Activated T-cell treated with anti-CD3 and anti-CD28 coated beads for 48 hours (primary cell): Measurements from ENCODE around the gene TBC1D5.

Source experiments
- DNase-seq: peaks from one replicate; pipeline ENCODE4 v3.0.0-alpha.2; 2020; ENCODE audit warnings: low read depth

TBC1D5 gene

DNA sequence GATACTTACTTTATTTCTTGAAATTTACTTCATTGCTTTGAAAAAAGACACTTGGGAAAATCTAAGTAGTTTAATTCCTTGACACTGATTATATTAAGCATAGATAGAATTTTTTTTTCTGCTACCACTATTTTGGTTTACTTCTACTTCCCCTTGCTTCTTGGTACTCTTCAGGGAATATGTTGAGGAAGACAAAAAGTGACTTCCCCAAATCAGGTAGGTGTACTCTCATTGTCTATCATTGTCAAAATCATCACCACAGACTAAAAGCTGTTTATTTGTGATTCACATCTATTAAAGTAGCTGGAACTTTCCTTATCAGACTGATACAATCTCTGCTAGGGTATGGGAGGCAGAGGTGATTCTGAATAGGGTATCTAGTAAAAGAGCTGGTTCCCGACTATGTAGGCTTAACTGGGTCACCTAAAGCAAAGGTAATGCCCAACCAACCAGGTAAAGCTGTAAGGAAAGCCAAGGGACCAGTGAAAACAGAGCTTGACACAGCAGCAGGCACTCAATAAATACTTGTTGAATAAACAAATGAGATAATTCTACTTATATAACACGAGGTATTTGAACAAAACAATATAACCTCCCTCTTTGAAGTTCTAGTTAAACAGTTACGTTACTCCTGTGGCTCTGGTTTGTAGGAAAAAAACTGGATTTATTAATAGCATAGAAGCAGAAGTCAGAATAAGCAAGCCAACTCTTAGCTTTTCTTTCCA lies 510.7 kb downstream of the TBC1D5 start:
- no peak for DNase-seq

DNA sequence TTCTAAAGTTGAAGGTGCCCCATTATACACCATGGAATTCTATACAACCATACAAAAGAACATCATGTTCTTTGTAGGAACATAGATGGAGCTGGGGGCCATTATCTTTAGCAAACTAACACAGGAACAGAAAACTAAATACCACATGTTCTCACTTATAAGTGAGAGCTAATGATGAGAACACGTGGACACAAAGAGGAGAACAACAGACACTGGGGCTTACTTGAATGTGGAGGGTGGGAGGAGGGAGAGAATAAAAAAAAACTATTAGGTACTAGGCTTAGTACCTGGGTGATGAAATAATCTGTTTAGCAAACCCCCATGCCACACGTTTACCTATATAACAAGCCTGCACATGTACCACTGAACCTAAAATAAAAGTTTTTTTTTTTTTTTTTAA lies 515.0 kb downstream of the TBC1D5 start:
- no peak for DNase-seq

DNA sequence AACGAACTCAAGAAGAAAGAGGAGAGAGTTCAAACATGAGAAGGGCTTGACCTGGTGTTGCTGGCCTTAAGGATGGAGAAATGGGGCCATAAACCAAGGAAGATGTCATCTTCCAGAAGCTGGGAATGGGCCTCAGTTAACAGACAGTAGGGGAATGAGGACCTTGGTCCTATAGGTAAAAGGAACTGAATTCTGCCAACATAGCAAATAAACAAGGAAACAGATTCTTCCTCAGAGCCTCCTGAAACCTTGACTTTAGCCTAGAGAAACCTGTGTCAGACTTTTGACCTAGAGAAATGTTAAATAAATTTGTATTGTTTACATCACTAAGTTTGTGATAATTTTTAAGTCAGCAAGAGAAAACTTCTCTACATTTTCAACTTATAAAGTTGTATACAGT lies 520.9 kb downstream of the TBC1D5 start:
- no peak for DNase-seq

DNA sequence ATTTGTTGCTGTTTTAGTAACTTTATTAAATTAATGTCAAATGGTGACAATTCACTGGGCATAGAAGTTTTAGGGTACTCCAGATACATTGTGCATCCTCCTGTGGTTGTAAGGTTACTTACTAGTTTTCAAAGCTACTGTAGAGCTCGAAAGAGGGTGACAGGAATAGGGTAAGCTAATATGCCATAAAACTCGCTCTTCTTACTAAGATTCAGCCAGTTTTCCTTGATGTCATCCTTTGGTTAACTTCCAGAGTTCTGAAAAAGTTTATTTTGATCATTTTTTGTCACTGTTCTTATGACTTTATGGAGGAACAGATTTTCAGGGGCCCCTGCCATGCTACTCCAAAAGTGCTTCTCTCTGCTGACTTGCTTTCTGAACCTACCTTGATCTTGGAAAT lies 522.8 kb downstream of the TBC1D5 start:
- DNase-seq = no peak

DNA sequence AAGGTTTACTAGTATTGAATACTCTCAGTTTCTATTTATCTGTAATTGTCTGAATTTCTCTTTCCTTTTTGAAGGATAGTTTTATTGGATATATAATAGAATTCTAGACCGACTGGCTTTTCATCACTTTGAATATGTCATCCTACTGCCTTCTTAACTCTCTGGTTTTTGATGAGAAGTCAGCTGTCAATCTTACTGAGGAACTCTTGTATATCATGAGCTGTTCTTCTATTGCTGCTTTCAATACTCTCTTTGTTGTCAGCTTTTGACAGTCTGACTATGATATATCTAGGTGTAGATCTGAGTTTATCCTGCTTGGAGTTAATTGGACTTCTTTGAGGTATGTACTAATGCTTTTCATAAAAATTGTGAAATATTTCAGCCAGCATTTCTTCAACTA lies 523.8 kb downstream of the TBC1D5 start:
- no peak for DNase-seq

DNA sequence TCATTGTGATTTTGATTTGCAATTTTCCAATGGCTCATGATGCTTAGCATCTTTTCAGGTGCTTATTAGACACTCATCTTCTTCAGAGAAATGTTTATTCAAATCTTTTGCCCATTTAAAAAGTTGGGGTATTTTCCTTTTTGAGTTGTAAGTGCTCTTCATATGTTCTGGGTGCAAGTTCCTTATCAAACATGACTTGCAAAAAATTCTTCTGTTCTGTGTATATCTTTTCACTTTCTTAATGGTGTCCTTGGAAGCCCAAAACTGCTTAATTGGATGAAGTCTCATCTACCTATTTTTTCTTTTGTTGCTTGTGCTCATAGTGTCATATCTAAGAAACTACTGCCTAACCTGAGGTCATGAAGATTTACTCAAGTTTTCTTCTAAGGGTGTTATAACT lies 524.8 kb downstream of the TBC1D5 start:
- no peak for DNase-seq

DNA sequence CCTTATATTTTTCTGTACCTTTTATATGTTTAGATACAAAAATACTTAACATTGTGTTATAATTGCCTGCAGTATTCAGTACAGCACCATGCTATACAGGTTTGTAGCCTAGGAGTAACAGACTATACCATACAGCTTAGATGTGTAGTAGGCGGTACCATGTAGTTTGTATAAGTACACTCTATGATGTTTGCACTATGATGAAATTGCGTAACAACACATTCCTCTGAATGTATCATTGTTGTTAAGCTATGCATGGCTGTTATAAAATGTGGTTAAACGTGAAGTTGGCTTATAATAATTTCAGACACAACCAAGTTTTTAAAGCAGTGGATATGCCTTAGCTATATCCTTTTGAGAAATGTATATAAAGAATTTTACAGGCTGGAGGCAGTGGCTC lies 529.3 kb downstream of the TBC1D5 start:
- DNase-seq = no peak

DNA sequence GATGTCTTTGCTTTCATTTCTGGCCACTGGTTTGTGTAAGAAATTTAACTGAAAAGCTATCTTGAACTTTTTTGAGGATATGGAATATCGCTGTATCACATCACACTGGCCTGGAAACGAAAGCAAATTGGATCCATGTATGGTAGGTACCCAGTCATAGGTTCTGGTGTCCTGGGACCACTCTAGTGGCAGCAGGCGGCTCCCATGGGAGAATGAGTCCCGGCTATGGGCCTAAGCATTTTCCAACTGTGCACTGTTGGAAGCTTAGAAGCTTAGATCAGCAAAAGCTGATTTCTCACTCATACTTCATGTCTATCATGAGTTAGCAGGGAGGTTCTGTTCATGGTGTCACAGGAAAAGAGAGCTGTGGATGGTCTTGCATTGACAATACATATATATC lies 534.5 kb downstream of the TBC1D5 start:
- DNase-seq = no peak

DNA sequence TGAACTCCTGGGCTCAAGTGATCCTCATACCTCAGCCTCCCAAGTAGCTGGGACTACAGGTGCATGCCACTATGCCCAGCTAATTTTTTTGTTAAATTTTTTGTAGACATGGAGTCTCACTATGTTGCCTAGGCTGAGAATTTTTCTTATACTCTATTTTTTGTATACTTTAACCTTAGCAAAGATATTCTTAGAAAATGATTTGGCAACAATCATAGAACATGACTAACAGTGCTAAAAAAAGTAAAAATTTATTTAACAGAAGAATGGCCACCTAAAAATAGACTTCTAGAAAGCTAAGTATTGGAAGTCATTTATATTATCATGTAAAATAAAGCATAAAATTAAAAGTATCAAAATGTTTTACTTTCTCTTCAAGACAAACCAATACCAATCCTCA lies 535.4 kb downstream of the TBC1D5 start:
- no peak for DNase-seq

DNA sequence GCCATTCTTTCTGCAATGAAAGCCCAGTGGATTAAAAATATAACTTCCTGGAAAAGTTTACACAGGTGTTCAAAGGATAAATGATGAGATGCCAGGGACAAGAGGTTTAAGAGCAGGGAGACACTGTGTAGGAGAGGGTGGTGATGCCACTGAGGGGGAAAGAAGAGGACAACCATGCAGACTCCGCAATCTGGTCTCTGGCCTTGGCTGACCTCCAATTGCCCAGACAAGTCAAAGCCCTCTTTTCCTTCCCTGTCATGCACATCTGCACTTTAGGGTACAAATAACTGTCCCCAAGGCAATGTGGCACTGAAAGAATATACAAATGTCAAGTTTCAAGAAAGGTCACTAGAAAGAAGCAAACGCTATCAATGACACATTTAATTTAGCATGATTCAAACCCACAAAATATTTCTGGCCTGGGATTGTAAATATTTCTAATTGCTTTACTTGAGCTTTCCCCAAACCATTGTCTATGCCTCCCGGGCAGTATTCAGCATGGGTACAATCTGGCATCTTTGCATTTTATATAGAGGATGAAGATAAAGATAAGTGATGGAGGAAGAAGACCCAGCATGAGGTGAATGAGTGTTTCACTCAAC lies 538.3 kb downstream of the TBC1D5 start:
- DNase-seq = no peak

DNA sequence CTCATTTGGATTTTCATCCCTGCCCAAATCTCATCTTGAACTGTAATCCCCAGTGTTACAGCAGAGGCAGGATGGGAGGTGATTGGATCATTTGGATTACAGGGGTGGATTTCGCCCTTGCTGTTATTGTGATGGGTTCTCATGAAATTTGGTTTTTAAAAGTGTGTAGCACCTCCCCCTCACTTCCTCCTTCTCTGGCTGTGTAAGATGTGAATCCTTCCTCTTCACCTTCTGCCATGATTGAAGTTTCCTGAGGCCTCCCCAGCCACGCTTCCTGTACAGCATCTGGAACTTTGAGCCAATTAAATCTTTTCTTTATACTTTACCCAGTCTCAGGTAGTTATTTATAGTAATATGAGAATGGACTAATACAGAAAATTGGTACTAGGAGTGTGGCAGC lies 540.9 kb downstream of the TBC1D5 start:
- no peak for DNase-seq

DNA sequence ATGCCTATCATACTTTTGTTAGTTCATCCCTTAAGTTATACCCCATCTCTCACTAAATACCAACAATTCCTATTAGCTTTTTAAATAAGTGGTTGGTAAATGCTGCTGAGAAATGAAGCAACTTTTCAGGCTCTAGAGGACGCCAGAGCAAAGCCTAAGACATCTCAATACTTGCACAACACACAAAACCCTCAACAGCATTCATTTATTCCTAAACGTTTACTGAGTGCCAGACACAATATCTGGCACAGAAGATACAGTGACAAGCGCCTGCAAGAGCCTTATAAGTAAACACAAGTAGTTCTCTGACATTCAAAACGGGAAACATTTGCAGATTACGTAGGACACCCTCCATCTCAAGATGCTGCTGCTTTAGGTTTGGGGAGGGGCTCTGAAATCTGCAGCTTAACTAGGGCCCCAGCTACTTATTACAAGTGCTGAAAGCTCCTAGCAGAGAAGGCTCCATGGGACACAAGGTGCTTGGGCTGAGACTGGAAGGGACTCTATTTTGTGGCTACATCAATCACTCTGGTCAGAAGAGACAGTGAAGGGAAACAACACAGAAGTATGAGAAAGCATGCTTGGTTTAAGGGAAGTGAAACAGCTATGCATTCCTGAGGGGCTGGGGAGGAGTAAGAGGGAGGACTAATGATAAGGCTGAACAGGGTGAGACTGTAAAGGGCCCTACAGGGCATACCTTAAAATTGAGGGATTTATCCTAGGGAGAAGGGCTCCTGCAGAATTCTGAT lies 546.4 kb downstream of the TBC1D5 start:
- no peak for DNase-seq

DNA sequence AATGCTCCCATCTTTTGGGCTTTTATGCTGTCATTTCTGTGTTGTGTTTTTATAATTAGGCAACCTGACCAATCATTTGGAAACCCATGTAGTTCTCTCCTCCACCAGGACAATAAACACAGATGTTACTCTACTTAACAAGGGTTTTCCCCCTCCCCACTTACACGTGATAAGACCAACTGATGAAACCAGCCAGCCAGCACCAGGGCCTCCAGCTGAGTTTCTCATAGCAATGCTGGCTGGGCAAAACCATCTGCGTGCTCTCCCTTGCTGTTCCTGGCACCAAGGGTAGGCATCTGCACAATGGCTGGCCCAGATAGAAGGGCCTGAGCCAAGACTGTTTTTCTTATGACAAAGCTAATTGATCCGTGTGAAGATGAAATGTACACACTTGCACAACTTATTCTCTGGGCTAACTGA lies 547.2 kb downstream of the TBC1D5 start:
- DNase-seq = no peak

DNA sequence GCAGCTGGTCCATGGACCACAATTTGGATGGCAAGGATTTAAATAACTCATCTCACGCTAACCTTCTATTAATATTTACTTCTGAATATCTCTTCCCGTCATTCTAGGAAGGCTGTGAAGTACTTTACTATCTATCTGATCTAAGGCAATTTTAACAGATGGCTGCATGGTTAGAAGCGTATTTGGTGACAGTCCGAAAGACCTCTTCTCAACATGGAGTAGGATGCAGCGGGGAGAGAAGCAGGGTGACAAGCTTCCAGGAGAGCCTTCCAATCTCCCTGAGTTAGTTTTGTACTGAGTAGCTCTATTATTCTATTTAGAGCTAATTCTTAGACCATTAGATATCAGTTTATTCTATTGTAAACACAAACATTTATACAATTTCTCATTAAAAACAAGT lies 548.3 kb downstream of the TBC1D5 start:
- DNase-seq = no peak

DNA sequence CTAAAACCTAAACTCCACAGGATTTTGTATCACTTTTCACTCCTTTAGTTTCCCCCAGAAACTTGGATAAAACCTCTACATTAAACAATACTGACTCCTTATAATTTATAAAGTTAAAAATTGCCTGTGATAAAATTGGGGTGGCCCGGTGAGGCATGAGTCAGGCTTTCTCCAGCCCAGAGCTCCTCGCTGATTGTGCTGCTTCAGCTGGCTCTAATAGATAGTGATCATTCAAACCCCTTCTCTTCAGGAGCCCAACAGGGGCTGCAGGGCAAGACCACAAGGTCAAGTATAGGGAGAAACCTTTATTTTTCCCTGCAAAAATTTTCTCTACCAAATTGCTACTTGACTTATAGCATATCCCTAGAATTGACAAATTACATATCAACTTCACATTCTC lies 549.4 kb downstream of the TBC1D5 start:
- DNase-seq = no peak

DNA sequence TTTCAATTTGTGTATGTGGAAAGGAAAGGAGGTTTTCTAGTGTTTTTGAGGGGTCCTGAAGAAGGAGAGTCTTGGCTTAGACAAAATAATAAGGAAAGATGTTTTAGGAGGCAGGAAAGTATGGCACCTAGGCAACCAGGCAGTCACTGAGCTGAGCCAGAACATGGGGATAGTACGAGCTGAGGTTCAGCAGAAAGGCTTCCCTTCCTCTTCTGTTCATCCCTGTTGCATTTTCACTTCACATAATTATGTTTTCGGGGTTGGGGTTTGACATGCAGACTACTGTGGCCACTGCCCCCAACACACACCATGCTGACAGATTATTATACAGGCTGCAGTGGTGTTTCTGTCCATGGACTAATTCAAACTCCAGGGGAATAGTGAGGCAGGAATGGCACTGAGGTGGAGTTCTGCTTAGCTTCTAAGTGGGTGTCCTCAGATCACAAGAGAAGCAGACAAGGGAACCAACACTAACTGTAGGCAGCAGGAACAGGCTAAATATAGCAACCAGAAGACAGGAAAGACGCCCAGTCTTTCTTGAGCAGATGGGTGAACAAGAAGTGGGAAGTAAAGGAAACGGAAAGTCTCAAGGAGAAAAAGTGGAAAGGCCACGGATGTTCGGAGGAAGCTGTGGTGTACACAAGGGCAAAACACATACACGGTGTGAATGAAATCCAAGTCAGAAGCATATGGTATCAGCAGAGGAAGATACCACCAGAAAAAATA lies 551.9 kb downstream of the TBC1D5 start:
- no peak for DNase-seq

DNA sequence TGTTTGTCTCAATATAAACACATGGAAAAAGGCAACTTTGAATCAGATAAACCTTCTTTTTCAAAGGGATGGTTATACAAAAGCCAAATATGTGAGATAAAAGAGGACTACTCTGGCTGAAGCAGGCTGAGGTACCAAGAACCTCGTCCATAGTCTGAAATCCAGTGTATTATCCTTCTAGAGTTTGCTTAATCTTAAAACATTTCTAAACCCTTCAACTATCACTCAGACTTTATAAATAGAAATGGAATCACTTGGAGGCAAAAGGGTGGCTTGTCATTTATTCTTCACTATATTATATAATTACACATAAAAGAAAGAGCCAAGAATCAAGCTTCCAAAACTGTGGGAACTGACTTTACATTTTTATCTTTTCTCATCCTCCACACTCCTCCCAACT lies 554.1 kb downstream of the TBC1D5 start:
- DNase-seq = no peak

DNA sequence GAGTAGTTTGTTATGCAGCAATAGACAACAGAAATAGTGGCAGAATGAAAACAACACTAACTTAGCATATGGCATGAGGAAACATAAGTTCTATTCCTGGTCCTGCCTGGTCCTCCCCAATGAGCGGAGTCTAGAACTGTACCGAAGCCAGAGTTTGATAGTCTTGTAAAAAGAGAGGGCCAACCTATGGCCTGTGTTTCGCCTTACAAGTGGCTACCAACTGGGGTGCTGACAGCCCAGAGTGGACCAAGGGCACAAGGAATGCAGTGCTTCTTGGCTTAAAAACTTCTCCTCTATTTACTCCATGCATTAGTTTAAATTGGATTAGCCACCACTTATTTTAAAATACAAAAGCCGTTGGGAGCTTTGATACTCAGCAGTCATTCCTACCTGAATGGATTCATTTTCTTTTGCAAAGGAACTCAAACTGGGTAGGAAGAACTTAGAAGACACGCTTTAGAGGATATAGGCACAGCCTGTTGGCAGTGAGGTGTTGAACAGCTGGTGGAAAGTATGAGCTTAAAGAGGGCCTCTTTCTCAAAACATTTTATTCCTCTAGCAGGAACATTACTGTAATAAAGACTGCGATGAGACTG lies 554.7 kb downstream of the TBC1D5 start:
- DNase-seq = no peak

DNA sequence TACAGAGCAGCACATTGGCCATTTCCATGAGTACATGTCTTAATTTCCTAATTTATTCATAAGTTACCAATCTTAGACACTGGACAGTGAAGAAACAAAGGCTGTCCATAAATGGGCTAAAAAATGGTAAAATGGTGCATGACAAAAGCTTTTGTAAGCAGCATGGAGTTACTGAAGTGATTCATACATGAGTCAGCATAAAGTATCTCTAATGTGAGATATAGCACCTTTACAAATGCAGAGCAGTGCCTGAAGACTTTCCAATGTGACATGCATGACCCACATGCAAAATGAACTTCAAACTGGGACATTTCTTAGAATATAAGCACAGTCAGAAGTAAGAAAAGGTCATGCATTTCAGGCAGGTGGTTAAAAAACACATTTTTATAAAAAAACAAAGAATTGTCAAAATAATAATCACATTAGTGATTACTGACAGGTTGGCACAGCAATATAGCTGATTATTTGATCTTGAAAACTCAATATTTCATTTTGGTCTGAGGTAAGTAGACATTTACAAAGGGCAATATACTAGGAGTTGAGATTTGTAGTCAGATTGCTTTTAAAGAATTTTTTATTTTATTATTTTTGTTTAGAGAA lies 558.4 kb downstream of the TBC1D5 start:
- no peak for DNase-seq

DNA sequence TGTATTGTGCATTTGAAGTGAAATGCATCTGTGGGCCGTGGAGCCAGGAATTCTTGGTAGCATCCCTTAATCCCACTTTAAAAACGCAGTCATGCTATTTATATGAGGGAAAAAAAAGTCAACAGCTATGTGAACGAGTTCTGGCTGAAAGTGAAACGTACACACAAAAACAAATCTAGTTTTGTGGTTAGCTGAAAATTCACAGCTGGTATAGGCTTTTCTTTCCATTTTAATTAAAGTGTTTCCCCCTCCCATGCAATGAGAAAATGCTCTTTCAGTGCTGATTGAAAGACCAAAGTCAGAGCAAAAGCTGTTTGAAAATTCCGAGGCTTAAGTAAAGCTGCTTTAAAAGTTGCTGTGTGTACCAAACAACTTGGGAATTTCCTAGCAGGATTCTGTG lies 560.3 kb downstream of the TBC1D5 start:
- no peak for DNase-seq

DNA sequence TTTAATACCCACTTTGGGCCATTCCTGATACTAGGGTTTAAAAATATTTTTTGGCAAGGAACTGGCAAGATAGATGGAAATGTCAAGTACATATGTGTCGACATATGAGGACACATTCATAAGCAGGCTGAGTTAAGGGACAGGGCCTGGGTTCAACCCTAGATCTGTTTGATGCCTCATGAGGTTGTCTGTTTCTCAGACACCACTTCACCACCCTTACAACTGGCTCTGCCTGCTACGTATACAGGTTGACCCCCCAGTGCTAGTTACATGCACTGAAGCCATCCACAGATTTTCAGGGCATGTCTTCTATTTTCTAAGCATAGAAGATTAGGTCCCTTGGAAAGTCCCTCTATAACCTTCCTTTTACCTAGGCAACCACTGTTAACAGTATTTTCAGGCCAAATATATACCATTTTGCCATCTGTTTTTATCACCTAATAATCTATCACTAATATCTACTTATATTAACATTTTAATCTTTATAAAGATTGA lies 561.0 kb downstream of the TBC1D5 start:
- DNase-seq = no peak
